Ramos (cell line): Measurements from ENCODE around the gene PRR33.

Source experiments
- in situ Hi-C: fragments of 300-500 bp; cut with MboI; formaldehyde crosslinking; loops from one replicate; pipeline ENCODE4 v1.14.3; 2022; ENCODE audit warnings: low sequenced_read_pairs; ENCODE audit not compliant: unreplicated experiment

PRR33 gene

DNA sequence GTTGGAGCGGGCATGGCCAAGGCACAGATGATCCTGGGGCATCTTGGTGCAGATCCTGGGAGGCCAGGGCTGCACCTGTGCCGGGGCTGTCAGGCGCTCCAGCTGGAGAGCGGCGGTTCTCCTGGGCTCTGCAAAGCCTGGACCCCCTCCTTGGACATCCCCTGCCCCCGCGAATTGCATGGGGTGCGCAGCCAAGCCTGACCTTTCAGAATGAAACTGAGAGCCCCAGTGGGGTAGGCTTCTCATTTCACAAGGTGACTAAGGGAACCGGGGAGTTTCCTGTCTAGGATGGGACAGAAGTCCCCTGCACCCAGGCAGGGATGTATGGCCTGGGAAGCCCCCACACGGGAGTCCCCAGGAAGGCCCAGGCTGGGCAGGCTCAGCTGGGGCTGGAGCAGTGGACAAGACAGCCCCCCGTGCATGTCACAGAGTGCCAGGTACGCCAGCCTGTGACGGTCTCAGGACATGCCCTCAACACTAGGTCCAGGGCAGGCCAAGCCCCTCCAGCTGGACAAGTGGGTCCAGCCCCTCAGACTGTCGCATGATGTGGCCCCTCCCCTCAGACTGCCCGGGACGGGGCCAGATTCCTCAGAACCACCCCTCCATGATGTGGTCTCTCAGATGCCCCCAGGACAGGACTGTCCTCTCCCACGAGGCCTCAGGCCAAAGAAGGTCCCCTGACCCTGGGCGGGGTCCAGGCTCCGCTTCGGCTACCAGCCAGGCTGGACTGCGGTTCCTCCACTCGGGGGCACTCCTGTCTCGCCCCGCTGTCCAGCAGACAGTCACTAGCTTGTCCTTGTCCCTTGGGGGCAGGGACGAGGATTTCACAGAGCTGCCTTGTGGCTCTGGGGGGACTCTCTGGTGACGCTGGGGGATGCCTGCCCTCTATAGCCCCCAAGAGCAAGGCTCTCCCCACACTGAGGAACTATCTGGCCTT, 36.5 kb downstream of the PRR33 start:
- in situ Hi-C loops: no loop called here

DNA sequence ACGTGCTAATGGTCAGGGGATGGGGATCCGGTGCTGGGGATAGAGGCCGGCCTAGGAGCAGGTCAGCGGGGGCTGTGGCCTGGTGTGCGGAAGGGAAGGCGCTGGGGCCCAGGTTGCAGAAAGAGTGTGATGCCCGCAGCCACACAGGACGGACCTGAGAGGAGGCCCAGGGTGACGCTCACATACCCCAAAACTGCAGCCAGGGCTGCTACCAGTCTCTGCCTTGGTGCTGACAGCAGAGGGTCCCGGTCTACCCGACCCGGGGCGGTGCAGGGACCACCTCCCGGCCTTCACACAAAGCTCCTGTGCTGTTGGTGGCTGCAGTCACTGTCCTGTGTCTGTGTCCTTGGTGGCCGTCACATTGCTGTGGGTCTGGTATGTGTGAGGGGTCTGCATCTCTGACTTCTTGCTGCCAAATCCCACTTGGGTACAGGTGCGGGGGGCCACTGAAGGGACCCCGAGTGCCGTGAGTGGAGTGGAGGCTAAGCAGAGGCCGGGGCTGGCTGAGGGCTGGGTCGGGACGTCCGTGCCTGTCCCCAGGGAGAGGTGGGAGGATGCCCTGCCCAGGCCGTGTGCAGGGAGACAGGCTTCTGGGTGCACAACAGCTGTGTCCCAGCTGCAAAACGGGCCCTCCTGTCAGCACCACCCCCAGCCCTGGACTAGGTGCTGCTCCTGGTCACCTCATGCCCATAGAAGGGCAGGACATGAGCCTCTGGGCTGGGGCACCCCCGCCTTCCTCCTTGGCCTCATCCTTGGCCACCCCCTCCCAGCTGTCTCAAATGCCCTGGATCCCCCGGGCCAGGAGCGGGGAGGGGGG, 37.4 kb downstream of the PRR33 start:
- in situ Hi-C loops: no loop called here

DNA sequence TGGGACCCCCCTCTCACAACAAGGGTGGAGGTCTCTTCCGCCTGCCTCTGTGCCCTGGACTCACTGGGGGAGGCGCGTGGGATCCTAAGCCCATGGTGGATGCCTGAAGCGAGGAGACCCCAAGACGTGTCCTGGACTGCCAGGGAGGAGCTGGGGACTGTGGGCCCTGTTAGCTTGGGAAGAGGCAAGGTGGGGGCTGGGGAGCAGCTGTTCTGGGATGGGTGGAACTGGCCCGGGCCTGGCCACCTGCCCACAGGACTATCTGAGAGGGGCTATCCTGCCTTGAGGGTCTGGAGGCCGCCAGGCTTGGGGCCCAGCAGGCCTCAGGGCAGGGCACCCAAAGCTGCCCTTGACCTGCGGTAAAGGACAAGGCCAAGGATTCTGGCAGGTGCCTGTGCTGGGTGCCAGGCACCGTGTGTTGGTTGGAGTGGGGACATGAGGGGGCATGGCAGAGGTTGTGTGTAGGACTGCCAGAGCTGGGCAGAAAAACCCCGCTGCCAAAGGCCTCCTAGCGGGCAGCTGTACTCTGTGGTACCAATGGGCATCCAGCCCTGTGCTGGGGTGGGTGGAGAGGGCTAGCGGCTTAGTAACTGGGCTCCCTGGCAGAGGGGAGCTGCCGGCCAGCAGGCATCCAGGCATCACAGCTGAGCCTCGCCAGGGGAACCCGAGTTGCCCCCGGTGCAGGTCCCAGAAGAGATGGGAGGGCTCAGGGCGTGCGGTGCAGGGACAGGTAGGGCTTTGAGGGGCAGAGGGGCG, 38.1 kb downstream of the PRR33 start:
- in situ Hi-C loops: no loop called here

DNA sequence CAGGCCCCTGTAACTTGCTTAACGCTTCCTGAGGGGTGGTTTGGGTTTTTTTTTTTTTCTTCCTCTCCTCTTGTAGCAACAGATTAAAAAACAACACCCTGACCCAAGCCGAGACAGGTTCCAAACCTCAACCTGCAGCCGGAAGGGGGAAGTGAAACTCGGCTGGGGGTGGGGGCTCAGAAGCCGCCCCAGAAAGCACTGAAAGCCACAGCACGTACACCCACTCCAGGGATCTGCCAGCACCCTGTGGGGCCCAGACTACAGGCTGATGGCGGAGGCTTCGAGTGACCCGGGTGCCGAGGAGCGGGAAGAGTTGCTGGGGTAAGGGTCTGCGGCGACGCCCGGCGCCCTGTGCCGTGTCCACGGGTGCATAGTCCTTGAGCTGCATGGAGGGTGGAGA, 38.8 kb downstream of the PRR33 start, which contains the start of gene LSP1:
LSP1 (plus strand) TSS at position 208 of the 400 bp plus-strand sequence; CDS start at position 269, 61 bp downstream.
- in situ Hi-C loops: no loop called here

DNA sequence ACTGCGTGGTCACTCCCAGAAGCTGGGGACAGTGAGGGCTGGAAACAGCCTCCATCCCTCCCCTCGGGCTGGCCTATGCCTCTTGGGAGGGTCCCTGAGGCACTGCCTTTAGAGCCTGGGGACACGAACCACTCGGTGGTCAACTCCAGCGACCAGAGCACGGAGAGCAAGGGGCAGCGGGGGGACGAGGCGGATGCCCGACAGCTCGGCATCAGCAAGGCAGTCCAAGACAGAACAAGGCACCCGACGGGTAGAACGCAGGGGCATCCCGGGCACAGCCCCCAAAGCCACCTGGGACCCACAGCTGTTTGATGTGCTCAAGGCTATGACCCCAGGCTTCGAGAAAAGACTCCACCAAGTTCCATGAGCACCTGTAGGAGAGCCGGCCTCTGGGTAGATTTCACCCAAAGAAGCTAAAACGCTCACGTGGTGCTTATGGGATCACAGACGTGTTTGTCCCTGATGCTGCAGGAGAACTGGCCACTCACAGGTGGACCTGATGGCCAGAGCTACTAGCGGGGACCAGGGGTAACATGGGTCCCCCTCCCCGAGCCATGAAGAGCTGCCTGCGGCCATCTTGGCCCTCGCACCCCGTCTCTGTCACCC, 39.3 kb downstream of the PRR33 start:
- in situ Hi-C loops: no loop called here

DNA sequence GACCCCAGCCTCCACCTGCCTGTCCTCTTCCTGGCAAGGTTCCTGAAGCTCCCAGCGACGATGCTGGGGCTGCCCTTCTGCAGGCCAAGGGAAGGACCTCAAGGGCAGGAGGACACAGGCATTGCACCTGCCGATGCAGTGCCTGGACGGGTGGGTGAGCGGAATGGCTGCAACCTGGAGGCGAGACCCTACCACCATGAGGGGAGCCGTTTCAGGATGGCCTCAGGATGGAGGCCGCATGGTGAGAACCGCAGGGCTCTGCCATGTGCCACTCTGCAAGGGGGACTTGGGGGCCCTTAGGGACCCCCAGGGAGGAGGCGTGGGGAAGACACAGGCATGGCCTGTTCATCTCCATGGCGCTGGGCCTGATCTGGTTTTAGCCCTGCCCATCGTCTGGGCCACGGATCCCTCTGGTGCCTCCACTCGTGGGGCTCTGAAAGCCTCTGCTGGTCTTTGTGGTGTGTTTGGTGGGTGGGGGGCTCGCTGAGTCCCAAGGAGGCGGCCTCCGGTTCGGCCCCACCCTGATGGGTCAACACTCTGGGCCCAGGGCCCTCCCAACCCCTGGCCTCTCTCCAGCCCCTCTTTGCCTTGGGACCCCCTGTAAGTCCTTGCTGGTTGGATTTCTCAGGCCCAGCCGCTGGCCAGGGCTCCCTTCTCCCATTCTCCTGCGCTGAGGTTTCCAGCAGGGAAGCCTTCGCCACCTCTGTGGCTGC, 40.1 kb downstream of the PRR33 start:
- in situ Hi-C loops: no loop called here

DNA sequence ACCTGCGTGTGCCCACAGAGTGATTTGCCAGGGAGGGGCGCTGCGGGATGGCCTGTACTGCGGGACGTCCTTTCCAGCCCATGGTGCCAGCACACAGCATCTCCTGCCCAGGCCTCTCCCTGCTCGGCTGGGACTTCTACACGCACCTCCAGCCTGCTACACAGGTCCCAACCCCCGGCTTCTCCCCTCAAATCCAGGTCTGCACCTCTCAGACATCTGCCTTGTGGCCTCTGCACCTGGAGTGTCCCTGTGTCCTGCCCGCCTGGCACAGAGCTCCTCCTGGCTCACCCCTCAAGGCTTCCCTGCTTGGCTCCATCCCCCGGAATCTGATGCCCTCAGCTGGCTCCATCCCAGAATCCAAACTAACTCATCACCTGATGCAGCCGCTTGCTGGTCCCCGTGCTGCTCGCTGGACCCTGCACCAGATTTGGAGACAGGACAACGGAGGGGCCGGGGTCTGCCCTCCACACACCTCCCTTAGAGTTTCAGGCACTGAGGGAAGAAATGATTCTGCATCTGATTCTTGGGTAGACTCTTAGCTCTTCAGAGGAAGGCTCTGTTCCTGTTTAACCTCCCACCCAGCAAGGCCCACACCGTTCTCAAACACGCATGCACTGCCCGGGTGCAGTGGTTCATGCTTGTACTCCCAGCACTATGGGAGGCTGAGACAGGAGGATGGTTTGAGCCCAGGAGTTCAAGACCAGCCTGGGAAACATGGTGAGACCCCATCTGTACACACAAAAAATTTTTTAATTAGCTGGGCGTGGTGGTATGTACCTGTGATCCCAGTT, 42.9 kb downstream of the PRR33 start:
- in situ Hi-C loops: no loop called here

DNA sequence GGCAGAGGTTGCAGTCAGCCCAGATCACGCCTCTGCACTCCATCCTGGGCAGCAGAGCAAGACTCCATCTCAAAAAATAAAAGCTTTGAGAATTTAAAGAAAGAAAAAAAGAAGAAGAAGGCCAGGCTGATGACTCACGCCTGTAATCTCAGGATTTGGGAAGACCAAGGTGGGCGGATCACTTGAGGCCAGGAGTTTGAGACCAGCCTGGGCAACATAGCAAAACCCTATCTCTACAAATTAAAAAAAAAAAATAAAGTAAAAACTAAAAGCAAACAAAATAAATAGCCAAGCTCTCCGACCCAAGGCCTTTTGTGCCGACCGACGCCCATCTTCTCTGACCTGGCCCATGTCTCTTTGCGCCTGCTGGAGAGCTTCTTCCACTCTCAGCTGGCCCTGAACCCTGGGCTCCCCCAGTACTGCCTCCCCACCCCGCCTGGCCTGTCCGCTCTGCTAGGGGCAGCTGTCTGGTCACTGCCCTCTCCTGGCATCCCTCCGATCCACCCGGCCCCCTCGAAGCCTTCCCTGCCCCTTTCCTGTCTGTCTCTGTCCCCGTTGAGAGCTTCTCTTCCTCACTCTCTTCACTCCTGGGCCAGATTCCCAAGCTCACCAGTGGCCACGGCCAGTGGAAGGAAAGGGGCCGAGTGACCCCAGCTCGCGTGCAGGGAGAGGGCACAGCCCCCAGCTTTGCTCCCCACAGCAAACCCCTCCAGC, 43.6 kb downstream of the PRR33 start:
- in situ Hi-C loops: no loop called here

DNA sequence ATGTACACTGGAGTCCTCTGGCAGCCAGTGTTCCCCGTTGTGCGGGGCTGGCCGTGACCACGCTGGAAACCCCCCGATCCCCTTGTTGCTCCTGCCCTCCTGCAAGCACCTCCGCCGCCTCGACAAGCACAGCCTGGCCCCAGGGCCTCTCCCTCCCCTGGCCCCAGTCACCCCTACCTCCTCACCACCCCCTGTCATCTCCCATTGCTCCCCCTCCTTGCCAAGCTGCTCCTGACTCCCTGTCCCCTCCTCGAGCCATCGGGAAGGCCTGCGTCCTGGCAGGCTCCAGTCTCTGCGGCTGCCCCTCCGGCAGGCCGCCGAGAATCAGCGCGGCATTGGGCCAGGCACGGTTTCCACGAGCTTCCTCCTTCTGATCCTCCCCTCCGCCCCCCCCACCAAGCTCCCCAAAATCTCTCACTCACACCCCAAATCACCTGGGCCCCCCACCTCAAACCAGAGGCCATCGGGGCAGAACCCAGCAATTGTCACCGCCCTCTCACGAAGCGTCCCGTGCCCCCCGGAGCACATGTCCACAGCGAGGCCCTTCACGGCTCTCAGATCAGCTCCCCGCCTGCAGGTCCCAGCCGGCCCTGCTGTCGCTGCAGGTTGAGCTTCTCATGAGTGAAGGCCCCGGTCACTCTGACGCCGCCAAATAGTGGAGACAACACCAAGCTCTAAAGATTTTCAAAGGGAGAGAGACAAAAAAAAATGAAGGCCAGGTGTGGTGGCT, 44.5 kb downstream of the PRR33 start:
- in situ Hi-C loops: no loop called here

DNA sequence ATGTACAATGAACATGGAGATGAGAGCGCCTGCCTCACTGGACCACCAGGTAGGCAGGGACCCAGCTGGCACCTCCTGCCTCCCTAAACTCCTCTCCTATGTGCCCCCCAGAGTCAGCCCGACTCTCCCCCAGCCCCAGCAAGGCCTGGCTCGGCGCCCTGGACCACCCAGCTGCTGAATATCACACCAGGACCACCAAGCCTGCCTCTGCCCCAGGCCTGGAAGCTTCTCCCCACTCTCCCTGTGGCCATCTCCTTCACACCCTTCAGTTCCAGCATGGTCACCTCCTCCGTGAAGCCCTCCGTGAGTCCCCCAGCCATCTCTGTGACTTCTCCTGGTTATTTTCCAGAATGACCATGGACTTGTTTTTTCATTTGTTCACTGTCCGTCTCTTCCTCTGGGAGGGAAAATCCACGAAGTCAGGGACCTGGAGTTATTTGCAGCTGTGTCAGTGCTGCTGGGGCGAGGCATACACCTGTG, 45.2 kb downstream of the PRR33 start:
- in situ Hi-C loops: no loop called here

DNA sequence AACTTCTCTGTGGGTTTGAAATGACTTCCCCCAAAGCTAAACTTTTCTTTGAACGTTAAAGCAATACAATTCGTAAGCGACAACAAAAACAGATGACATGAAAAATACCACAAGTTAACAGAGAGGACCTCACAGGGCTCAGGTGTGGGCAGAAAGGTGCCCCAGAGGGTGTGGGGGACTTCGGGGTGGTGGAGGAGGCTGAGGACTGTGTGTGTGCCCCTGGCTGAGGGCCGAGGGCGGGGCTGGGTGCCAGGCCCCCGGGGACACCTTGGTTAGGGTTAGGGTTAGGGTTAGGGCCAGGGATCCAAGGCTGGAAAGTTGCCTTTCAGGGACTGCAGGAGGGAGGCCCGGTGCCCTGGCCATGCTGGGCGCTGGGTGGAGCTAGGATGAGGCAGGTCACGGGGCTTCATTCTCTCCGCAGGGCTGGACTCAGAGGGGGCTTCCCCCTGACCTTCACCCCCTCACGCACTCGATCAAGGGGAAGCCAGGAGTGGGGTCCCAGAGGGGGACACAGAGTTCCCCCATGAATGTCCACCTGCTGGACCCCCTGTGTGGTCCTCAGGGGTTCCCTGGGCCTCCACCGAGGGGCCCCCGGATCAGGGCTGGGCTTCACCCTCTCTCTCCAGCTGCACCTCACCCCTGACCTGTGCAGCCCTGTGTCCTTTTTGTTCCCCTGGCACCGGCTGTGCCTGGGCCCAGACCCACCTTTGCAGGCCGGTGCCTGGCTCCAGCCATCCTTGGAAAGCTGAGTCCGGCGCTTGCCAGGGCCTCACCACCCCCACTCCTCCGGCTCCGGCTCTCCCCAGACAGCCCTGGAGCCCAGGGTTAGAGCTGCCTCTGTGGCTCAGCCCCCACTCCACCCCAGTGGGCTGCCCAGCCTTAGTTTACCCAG, 45.9 kb downstream of the PRR33 start:
- in situ Hi-C loops: no loop called here

DNA sequence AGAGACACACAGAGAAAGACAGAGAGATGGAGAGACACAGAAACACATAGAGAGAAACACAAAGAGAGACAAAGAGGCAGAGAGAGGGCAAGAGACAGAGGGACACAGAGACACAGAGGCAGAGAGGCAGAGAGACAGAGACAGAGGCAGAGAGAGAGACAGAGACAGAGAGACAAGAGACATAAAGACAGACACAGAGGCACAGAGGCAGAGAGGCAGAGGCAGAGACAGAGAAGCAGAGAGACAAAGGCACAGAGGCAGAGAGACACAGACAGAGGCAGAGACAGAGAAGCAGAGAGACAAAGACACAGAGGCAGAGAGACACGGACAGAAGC, 46.6 kb downstream of the PRR33 start:
- in situ Hi-C loops: no loop called here

DNA sequence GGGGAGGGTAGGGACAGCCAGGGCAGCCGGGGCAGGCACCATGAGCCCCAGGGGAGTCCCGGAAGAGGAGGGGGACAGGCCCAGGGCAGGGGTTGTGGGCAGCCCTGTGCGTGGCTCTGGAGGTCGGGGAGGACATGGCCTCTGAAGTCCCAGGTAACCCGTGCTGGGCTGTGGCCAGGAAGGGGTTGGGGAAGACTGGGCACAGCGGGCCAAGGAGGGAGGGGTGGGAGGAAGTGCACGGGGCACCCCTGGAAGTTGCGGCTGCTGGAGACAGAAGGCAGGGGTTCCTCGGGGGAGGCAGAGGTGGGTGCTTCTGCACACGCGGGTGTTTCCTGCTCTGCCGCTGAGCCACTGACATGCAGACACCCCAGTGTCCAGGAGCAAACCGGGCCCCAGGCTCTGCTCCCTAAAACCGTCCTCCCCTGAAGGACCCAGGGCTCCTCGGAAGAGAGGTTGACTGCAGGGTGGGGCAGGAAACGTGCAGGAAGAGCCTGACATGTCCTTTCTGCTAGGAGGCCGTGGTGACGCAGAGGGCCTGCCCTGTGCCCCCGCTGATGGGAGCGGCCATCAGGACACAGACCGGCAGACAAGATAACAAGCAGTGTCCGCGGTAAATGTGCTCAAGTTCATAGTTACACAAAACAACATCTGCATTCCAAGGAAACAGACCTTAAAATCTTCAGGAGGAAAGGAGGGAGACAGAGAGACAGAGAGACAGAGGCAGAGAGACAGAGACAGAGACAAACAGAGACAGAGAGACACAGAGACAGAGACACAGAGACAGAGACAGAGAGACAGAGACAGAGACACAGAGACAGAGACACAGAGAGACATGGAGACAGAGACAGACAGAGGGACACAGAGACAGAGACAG, 47.2 kb downstream of the PRR33 start:
- in situ Hi-C loops: no loop called here

DNA sequence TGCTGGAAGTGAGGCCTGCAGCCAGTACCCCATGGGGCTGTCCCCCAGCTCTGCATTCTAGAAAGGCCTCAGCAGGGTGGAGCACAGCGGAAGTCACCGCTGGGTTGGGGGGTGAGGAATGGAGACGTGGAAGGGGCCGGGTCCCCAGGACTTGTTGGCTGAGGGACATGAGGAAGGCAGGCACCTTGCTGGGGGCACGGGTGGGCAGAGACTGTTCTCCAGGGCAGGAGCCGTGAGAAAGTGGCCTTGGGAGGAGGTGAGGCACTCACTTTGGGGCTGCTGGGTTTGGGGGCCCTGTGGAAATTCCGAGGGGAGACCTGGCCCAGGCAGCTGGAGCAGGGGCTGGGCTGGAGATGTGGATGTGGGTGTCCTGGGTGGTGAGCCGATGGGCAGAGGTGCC, 47.9 kb downstream of the PRR33 start:
- in situ Hi-C loops: no loop called here

DNA sequence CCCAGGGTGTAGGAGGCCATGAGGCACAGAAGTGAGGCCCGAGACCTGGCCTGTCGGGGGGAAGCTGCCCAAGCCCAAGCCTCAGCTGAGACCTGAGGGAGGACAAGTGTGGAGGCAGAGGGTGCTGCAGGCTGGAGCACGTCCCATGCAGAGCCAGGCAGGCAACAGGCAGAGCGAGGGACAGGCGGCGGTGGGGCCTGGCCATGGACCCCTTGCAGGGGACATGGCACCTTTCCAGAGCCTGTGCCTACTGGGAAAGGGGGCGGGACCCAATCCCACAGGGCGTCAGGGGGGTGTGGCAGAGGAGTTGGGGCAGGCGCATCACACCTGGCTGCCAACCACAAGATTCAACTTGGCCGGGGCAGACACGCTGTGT, 48.6 kb downstream of the PRR33 start:
- in situ Hi-C loops: no loop called here
